Omental fat pad (tissue), 4 donors: ENCODE data around the gene BIRC2. TPM values are rescaled to one million over a fixed set of nuclear protein-coding genes. Genes with fewer than 3 reads are reported as not detected.

Experiments used
- ATAC-seq: fragments of 150-250 bp; one replicate; pipeline ENCODE4 v1.9.1; 2016; ENCODE audit warnings: mild to moderate bottlenecking, moderate library complexity; ENCODE audit not compliant: low FRiP score
- DNase-seq: peaks from one replicate; pipeline ENCODE4 v3.0.0-alpha.2; 2019; ENCODE audit warnings: low spot score
- total RNA-seq, 4 donors: library from RNA; depleted of rRNA; stranded (reverse); fragments of >200 nt; gene quantifications; one replicate each; pipeline ENCODE4 v1.1.0, GENCODE V29; 2016
- TF ChIP-seq, protein P1 (sequence below), 3 donors: fragments of 450-650 bp; IDR thresholded peaks; one replicate each; pipeline ENCODE4 v1.5.1; 2016 to 2017; ENCODE audit warnings: antibody characterized with exemption in 3 of 3, mild to moderate bottlenecking in 3 of 3, moderate library complexity in 2 of 3

The BIRC2 gene
- total RNA-seq, 4 donors from 2014 or later = 39.4 to 56.0 (median 53.4) TPM

DNA sequence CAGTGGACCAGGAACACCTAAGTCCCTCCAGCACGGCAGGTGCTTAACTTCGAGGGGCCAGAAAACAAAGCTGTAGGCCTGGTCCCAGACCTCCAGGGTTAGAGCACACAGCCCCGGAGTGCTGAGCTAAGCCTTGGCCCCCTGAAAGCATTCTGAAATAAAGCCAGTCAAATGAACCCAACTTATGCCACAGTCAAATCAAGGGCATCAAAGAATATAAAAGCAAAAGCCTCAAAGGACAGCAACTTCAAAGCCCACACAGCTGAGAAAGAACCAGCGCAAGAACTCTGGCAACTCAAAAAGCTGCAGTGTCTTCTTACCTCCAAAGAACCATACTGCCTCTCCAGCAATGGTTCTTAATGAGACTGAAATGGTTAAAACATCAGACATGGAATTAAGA lies 66.5 kb downstream of the BIRC2 start:
- ATAC-seq = no peak
- TF ChIP-seq, protein P1, sequence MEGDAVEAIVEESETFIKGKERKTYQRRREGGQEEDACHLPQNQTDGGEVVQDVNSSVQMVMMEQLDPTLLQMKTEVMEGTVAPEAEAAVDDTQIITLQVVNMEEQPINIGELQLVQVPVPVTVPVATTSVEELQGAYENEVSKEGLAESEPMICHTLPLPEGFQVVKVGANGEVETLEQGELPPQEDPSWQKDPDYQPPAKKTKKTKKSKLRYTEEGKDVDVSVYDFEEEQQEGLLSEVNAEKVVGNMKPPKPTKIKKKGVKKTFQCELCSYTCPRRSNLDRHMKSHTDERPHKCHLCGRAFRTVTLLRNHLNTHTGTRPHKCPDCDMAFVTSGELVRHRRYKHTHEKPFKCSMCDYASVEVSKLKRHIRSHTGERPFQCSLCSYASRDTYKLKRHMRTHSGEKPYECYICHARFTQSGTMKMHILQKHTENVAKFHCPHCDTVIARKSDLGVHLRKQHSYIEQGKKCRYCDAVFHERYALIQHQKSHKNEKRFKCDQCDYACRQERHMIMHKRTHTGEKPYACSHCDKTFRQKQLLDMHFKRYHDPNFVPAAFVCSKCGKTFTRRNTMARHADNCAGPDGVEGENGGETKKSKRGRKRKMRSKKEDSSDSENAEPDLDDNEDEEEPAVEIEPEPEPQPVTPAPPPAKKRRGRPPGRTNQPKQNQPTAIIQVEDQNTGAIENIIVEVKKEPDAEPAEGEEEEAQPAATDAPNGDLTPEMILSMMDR (IDR thresholded peaks at IDR 0.05) = no peak

GRCh38 chr11:102414559-102414958 lies 67.5 kb downstream of the BIRC2 start:
- TF ChIP-seq, protein P1 (IDR thresholded peaks at IDR 0.05) = no peak
- no peak for ATAC-seq
- no peak for DNase-seq

More for the DNA sequence above, 66.5 kb downstream of the BIRC2 start:
- DNase-seq = no peak

- no peak for ATAC-seq
These were observed 68.4 kb downstream of the BIRC2 start for GRCh38 chr11:102415304-102415916.

DNA sequence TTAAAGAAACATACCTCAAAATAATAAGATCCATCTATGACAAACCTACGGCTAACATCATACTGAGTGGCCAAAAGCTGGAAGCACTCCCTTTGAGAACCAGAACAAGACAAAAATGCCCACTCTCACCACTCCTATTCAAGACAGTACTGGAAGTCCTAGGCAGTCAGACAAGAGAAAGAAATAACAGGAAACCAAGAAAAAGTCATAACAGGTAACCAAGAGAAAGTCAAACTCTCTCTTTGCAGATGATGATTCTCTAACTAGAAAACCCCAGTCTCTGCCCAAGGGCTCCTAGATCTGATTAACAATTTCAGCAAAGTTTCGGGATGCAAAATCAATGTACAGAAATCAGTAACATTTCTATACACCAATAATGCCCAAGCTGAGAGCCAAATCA lies 70.0 kb downstream of the BIRC2 start:
- ATAC-seq (no peak), DNase-seq (no peak)
- TF ChIP-seq, protein P1 (IDR thresholded peaks at IDR 0.05) = no peak

More at GRCh38 chr11:102415304-102415916, 68.4 kb downstream of the BIRC2 start:
- no peak for DNase-seq
- TF ChIP-seq, protein P1 (IDR thresholded peaks at IDR 0.05) = no peak

GRCh38 chr11:102419181-102419580 lies 72.2 kb downstream of the BIRC2 start:
- TF ChIP-seq, protein P1 (IDR thresholded peaks at IDR 0.05) = no peak
- DNase-seq = no peak
- no peak for ATAC-seq

GRCh38 chr11:102420547-102420946 lies 73.5 kb downstream of the BIRC2 start:
- DNase-seq (no peak), ATAC-seq (no peak)
- TF ChIP-seq, protein P1 (IDR thresholded peaks at IDR 0.05) = no peak

GRCh38 chr11:102421261-102421660 lies 74.2 kb downstream of the BIRC2 start:
- no peak for ATAC-seq
- DNase-seq = no peak

More at GRCh38 chr11:102421261-102421660, 74.2 kb downstream of the BIRC2 start:
- TF ChIP-seq, protein P1 (IDR thresholded peaks at IDR 0.05) = no peak
